ENCODE measurements around the gene ZBTB21. TPM values are rescaled to one million over a fixed set of nuclear protein-coding genes. Genes with fewer than 3 reads are reported as not detected.

Gene ZBTB21
- total and polyA plus RNA-seq, 12 donors, result 1.3 to 15.2 (median 6.1) TPM

DNA sequence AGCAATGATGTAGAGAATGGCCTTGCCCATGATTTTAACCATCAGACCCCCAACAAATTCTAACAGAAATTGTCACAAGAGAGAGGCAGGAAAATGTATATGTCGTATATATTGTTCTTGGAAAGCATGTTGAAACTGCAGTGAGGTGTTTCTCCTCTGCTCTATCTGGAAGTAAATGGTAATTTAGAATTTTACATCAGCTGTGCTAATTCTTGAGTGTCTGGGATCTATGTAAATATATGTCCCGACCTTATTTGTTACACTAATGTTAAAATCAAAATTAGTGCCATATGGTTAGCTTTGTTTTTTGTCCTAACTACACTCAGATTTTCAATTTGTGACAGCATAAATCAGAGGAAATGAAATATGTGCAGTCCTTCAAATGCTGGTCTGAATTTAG lies 20.5 kb downstream of the ZBTB21 start:
- H3K4me1 ChIP-seq, result peaks cover 0 to 6% (median 0%) of the 10 kb centered on the region in 9 donors
- intact Hi-C loops (cut with DNase I), result loop anchor here in 1 of 10 donors (5.0 kb wide), 1 partner anchor 723 kb away; no protein-coding TSS in a partner anchor
- no peak for ATAC-seq

GRCh38 chr21:41987310-41987709 lies 22.9 kb downstream of the ZBTB21 start:
- TF ChIP-seq, protein P1, sequence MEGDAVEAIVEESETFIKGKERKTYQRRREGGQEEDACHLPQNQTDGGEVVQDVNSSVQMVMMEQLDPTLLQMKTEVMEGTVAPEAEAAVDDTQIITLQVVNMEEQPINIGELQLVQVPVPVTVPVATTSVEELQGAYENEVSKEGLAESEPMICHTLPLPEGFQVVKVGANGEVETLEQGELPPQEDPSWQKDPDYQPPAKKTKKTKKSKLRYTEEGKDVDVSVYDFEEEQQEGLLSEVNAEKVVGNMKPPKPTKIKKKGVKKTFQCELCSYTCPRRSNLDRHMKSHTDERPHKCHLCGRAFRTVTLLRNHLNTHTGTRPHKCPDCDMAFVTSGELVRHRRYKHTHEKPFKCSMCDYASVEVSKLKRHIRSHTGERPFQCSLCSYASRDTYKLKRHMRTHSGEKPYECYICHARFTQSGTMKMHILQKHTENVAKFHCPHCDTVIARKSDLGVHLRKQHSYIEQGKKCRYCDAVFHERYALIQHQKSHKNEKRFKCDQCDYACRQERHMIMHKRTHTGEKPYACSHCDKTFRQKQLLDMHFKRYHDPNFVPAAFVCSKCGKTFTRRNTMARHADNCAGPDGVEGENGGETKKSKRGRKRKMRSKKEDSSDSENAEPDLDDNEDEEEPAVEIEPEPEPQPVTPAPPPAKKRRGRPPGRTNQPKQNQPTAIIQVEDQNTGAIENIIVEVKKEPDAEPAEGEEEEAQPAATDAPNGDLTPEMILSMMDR (IDR thresholded peaks at IDR 0.05), result no peak
- H3K27me3 ChIP-seq, result no peaks in the 10 kb centered on the region
- intact Hi-C loops (cut with DNase I), result loop anchor here in 1 of 10 donors (5.0 kb wide), 1 partner anchor 725 kb away; no protein-coding TSS in a partner anchor
- DNase-seq, result no peak
- no peak overlapping the region for H3K4me3 ChIP-seq
- 94 to 97% methylated on average over 3 of the region's 3 CpGs for WGBS, 2 donors
- H3K4me1 ChIP-seq, result no peaks in the 10 kb centered on the region
- peaks cover 0 to 14% (median 5%) of the 10 kb centered on the region in 11 donors for H3K9me3 ChIP-seq
- peaks cover 0 to 31% (median 17%) of the 10 kb centered on the region in 9 donors for H3K36me3 ChIP-seq
- no peak for ATAC-seq
- H3K27ac ChIP-seq, result no peak overlapping the region

More for the DNA sequence above, 20.5 kb downstream of the ZBTB21 start:
- H3K27ac ChIP-seq, result no peak overlapping the region
- H3K9me3 ChIP-seq, result no peaks in the 10 kb centered on the region
- TF ChIP-seq, protein P1 (IDR thresholded peaks at IDR 0.05), result no peak
- no peak for DNase-seq
- peaks cover 0 to 49% (median 27%) of the 10 kb centered on the region in 9 donors for H3K36me3 ChIP-seq
- no peaks in the 10 kb centered on the region for H3K27me3 ChIP-seq
- no peak overlapping the region for H3K4me3 ChIP-seq
- 96% methylated on average over 2 of the region's 2 CpGs for WGBS, 2 donors

DNA sequence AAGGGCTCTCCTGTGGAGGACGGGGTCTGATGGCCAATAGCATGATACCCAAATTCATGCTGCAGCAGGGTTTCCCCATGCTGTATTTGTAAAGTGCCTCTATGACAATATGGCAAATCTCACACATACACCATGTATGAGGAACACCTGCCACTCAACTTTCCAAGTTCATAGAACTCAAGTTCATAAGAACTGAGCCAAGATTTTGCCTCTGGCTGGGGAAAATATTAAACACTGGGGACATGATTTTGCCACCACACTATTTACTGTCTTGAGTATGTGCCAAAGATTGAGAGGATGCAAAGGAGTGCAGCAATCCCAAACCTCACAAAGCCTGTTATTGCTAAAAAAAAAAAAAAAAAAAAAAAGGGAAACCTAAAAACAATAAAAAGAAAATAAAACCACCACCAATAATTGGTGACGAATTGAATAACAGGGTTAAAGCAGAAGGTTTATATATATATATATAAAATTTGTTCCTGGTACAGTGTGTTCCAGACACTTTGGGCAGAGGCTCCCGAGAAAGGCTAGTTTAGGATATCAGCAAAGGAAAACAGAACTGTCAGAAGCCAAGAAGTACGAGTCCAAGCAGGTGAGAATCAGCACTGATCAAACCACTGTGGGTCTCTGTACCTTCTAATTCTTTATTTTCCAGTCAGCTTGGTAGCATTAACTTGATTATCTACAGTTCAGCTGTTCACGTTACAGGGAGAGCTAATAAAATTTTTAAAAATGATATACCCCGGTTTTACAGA lies 24.3 kb downstream of the ZBTB21 start:
- H3K9me3 ChIP-seq, result peaks cover 0 to 14% (median 5%) of the 10 kb centered on the region in 11 donors
- WGBS, 2 donors, result 88 to 93% methylated on average over 6 of the region's 6 CpGs
- no peak overlapping the region for H3K4me3 ChIP-seq
- H3K27me3 ChIP-seq, result no peaks in the 10 kb centered on the region
- TF ChIP-seq, protein P1 (IDR thresholded peaks at IDR 0.05), result no peak
- no peaks in the 10 kb centered on the region for H3K4me1 ChIP-seq
- no peak overlapping the region for H3K27ac ChIP-seq
- ATAC-seq, result no peak
- DNase-seq, result no peak
- H3K36me3 ChIP-seq, result peaks cover 0 to 16% (median 2%) of the 10 kb centered on the region in 9 donors
- intact Hi-C loops (cut with DNase I), result loop anchor here in 1 of 10 donors (5.0 kb wide), 1 partner anchor 726 kb away; no protein-coding TSS in a partner anchor

GRCh38 chr21:41983229-41983628 lies 26.9 kb downstream of the ZBTB21 start:
- DNase-seq (no peak), ATAC-seq (no peak)
- Histone ChIP-seq H3K9me3 (peaks cover 0 to 23% (median 5%) of the 10 kb centered on the region in 11 donors), H3K4me3 (no peak overlapping the region), H3K36me3 (no peaks in the 10 kb centered on the region), H3K27ac (no peak overlapping the region), H3K4me1 (no peaks in the 10 kb centered on the region), H3K27me3 (no peaks in the 10 kb centered on the region)
- intact Hi-C loops (cut with DNase I), result no loop called here
- TF ChIP-seq, protein P1 (IDR thresholded peaks at IDR 0.05), result no peak
- 94 to 100% methylated on average over 1 of the region's 1 CpG for WGBS, 2 donors

Data from heart right ventricle (tissue), 16 donors.